Activated naive CD4-positive, alpha-beta T cell treated with anti-CD3 and anti-CD28 coated beads for 36 hours (primary cell): ENCODE data around the gene RUVBL2. TPM values are rescaled to one million over a fixed set of nuclear protein-coding genes. Genes with fewer than 3 reads are reported as not detected.
"Not testable (repeated sequence)": the region's sequence is repeated elsewhere in the genome, so short reads cannot be mapped to it uniquely, and the experiment has no call there.

ENCODE experiments used
- CTCF ChIA-PET: fragments of 350-600 bp; sonication (Branson Sonifier 250); formaldehyde crosslinking; loops from one replicate; lab custom pipeline; 2021; ENCODE audit warnings: antibody characterized with exemption; lab: Charles Lee
- DNase-seq: peaks from one replicate; pipeline ENCODE4 v3.0.0-alpha.2; 2020
- H3K27ac Mint-ChIP-seq: one replicate; pipeline ENCODE4 v1.8.0; 2021; ENCODE audit warnings: mild to moderate bottlenecking, mixed read lengths
- H3K27me3 Mint-ChIP-seq: one replicate; pipeline ENCODE4 v1.8.0; 2021; ENCODE audit warnings: low read depth, mixed read lengths
- H3K36me3 Mint-ChIP-seq: one replicate; pipeline ENCODE4 v1.8.0; 2021; ENCODE audit warnings: low read depth, mixed read lengths
- H3K4me1 Mint-ChIP-seq: one replicate; pipeline ENCODE4 v1.8.0; 2021; ENCODE audit warnings: low read depth, mixed read lengths
- H3K4me3 Mint-ChIP-seq: one replicate; pipeline ENCODE4 v1.8.0; 2021; ENCODE audit warnings: mild to moderate bottlenecking, moderate library complexity, mixed read lengths
- H3K9me3 Mint-ChIP-seq: one replicate; pipeline ENCODE4 v1.8.0; 2021; ENCODE audit warnings: mixed read lengths
- intact Hi-C: fragments of 100-400 bp; cut with micrococcal nuclease; formaldehyde crosslinking; loops from one replicate; pipeline ENCODE4 v1.15.1; 2023
- total RNA-seq, 2 experiments: library from RNA; stranded (reverse); gene quantifications; one replicate each; pipeline ENCODE4 v1.2.3, GENCODE V29; 2021

RUVBL2 gene
- total RNA-seq, 2 experiments from 2014 or later, result 119 to 126 TPM

GRCh38 chr19:49022116-49022515, 28.4 kb downstream of the RUVBL2 start:
- no peak overlapping the region for H3K4me3 Mint-ChIP-seq
- no peaks in the 10 kb centered on the region for H3K36me3 Mint-ChIP-seq
- H3K4me1 Mint-ChIP-seq, result peaks cover 25% of the 10 kb centered on the region
- peaks cover 8% of the 10 kb centered on the region for H3K27me3 Mint-ChIP-seq
- DNase-seq, result no peak
- no peak overlapping the region for H3K27ac Mint-ChIP-seq
- intact Hi-C loops, result no loop called here
- no peaks in the 10 kb centered on the region for H3K9me3 Mint-ChIP-seq
- CTCF ChIA-PET, result interaction anchor here (0.6 to 0.7 kb wide), 3 partner anchors 22 to 91 kb away, joined by 3 to 4 read pairs (median 4); no protein-coding TSS in a partner anchor

GRCh38 chr19:49024233-49024632, 30.5 kb downstream of the RUVBL2 start, which contains the start of gene CGB3:
TSS of gene CGB3 (minus strand) at chr19:49024333. CDS start at chr19:49023971, 362 bp downstream.
- intact Hi-C loops, H3K9me3 Mint-ChIP-seq, H3K36me3 Mint-ChIP-seq, DNase-seq, CTCF ChIA-PET, H3K4me3 Mint-ChIP-seq, H3K27ac Mint-ChIP-seq, H3K27me3 Mint-ChIP-seq: not testable (repeated sequence)
- H3K4me1 Mint-ChIP-seq, result peaks cover 11% of the 10 kb centered on the region

- intact Hi-C loops, DNase-seq, H3K4me3 Mint-ChIP-seq: not testable (repeated sequence)
Observed at GRCh38 chr19:49025088-49025487, 31.4 kb downstream of the RUVBL2 start.

GRCh38 chr19:49025599-49025998, 31.9 kb downstream of the RUVBL2 start:
- H3K27ac Mint-ChIP-seq, result not testable (repeated sequence)

More at GRCh38 chr19:49025088-49025487, 31.4 kb downstream of the RUVBL2 start:
- H3K9me3 Mint-ChIP-seq, H3K27me3 Mint-ChIP-seq, H3K27ac Mint-ChIP-seq, CTCF ChIA-PET, H3K4me1 Mint-ChIP-seq, H3K36me3 Mint-ChIP-seq: not testable (repeated sequence)

GRCh38 chr19:49028686-49029085, 35.0 kb downstream of the RUVBL2 start:
- intact Hi-C loops, result not testable (repeated sequence)

More at GRCh38 chr19:49025599-49025998, 31.9 kb downstream of the RUVBL2 start:
- CTCF ChIA-PET, H3K9me3 Mint-ChIP-seq, H3K4me3 Mint-ChIP-seq, H3K27me3 Mint-ChIP-seq, H3K4me1 Mint-ChIP-seq, intact Hi-C loops, DNase-seq, H3K36me3 Mint-ChIP-seq: not testable (repeated sequence)

GRCh38 chr19:49029749-49030148, 36.1 kb downstream of the RUVBL2 start:
- H3K4me1 Mint-ChIP-seq, intact Hi-C loops, H3K27me3 Mint-ChIP-seq, H3K4me3 Mint-ChIP-seq, DNase-seq, CTCF ChIA-PET, H3K36me3 Mint-ChIP-seq, H3K9me3 Mint-ChIP-seq, H3K27ac Mint-ChIP-seq: not testable (repeated sequence)

More at GRCh38 chr19:49028686-49029085, 35.0 kb downstream of the RUVBL2 start:
- DNase-seq, H3K4me1 Mint-ChIP-seq, H3K9me3 Mint-ChIP-seq, H3K27ac Mint-ChIP-seq, H3K27me3 Mint-ChIP-seq, H3K36me3 Mint-ChIP-seq, H3K4me3 Mint-ChIP-seq, CTCF ChIA-PET: not testable (repeated sequence)

GRCh38 chr19:49030323-49030722, 36.6 kb downstream of the RUVBL2 start:
- intact Hi-C loops, CTCF ChIA-PET, H3K4me1 Mint-ChIP-seq, H3K27ac Mint-ChIP-seq, H3K4me3 Mint-ChIP-seq, DNase-seq, H3K36me3 Mint-ChIP-seq, H3K9me3 Mint-ChIP-seq, H3K27me3 Mint-ChIP-seq: not testable (repeated sequence)

- intact Hi-C loops, result loop anchor here (1.0 kb wide), 1 partner anchor 38 kb away; the partner anchor contains the start of genes GYS1 and RUVBL2
- peak within 1 kb of the TSS; percentile 7 for H3K4me3 Mint-ChIP-seq
- peak; percentile 81 for DNase-seq
- H3K27ac Mint-ChIP-seq, result peak within 1 kb of the TSS; percentile 17
- not testable (repeated sequence) for H3K27me3 Mint-ChIP-seq, H3K4me1 Mint-ChIP-seq, H3K36me3 Mint-ChIP-seq, H3K9me3 Mint-ChIP-seq
- CTCF ChIA-PET, result interaction anchor here (0.6 to 1.2 kb wide), 4 partner anchors 13 to 38 kb away, joined by 3 to 6 read pairs (median 3); partner anchors contain the start of gene RUVBL2
Observed at GRCh38 chr19:49031642-49032301, 38.1 kb downstream of the RUVBL2 start, which contains the start of gene CGB2. TSS of gene CGB2 (plus strand) at chr19:49031890. CDS start at chr19:49032096, 206 bp downstream.

GRCh38 chr19:49036815-49037214, 43.1 kb downstream of the RUVBL2 start, which contains the start of gene CGB1:
TSS of gene CGB1 (minus strand) at chr19:49036895. CDS start at chr19:49036711, 184 bp downstream.
- DNase-seq, result peak; percentile 66
- H3K27ac Mint-ChIP-seq, H3K9me3 Mint-ChIP-seq, CTCF ChIA-PET, H3K36me3 Mint-ChIP-seq, intact Hi-C loops, H3K4me1 Mint-ChIP-seq, H3K27me3 Mint-ChIP-seq, H3K4me3 Mint-ChIP-seq: not testable (repeated sequence)

GRCh38 chr19:49038111-49038510, 44.4 kb downstream of the RUVBL2 start:
- H3K27me3 Mint-ChIP-seq, H3K9me3 Mint-ChIP-seq, DNase-seq, H3K4me3 Mint-ChIP-seq, intact Hi-C loops, H3K36me3 Mint-ChIP-seq, H3K27ac Mint-ChIP-seq, H3K4me1 Mint-ChIP-seq: not testable (repeated sequence)
- CTCF ChIA-PET, result interaction anchor here (0.6 kb wide), 1 partner anchor 105 kb away, joined by 4 read pairs; no protein-coding TSS in a partner anchor

- not testable (repeated sequence) for H3K27ac Mint-ChIP-seq
Observed at GRCh38 chr19:49038557-49039276, 45.0 kb downstream of the RUVBL2 start.

GRCh38 chr19:49039736-49040135, 46.0 kb downstream of the RUVBL2 start:
- H3K4me1 Mint-ChIP-seq, CTCF ChIA-PET, H3K4me3 Mint-ChIP-seq: not testable (repeated sequence)

More at GRCh38 chr19:49038557-49039276, 45.0 kb downstream of the RUVBL2 start:
- H3K27me3 Mint-ChIP-seq, H3K4me3 Mint-ChIP-seq, CTCF ChIA-PET, DNase-seq, H3K4me1 Mint-ChIP-seq, intact Hi-C loops, H3K9me3 Mint-ChIP-seq, H3K36me3 Mint-ChIP-seq: not testable (repeated sequence)

More at GRCh38 chr19:49039736-49040135, 46.0 kb downstream of the RUVBL2 start:
- H3K27ac Mint-ChIP-seq, H3K36me3 Mint-ChIP-seq, intact Hi-C loops, H3K9me3 Mint-ChIP-seq, DNase-seq, H3K27me3 Mint-ChIP-seq: not testable (repeated sequence)
